ENCODE measurements around the gene MNAT1.

The MNAT1 gene

DNA sequence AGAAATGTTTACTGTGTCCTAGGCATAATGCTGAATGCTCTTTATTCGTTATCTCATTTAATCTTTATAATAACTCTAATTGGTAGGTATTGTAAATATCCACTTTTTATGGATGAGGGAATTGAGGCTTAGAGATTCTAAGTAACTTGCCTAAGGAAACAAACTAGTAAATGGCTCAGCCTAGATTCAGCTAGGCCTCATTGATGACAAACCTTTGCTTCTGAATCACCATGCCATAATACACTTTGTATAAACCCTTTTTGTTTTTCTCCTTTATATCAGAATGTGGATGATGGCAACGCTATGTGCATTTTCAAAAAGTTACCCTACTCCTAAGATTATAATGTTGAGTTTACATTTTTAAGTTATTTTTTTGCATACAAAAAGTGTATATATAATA lies 34.0 kb downstream of the MNAT1 start:
- TF ChIP-seq SIN3A (IDR thresholded peaks at IDR 0.05; ENCODE audit: borderline replicate concordance, insufficient read depth, low read length) (no peak), POLR2AphosphoS5 (IDR thresholded peaks at IDR 0.05; ENCODE audit: low read depth, low read length) (no peak), TAF1 (IDR thresholded peaks at IDR 0.05; ENCODE audit: borderline replicate concordance, insufficient read depth, low read length) (no peak), FOXP2 (optimal IDR thresholded peaks at IDR 0.05; ENCODE audit: borderline replicate concordance, extremely low read depth, extremely low read length, insufficient read depth) (no peak)
- TF ChIP-seq, protein P1, sequence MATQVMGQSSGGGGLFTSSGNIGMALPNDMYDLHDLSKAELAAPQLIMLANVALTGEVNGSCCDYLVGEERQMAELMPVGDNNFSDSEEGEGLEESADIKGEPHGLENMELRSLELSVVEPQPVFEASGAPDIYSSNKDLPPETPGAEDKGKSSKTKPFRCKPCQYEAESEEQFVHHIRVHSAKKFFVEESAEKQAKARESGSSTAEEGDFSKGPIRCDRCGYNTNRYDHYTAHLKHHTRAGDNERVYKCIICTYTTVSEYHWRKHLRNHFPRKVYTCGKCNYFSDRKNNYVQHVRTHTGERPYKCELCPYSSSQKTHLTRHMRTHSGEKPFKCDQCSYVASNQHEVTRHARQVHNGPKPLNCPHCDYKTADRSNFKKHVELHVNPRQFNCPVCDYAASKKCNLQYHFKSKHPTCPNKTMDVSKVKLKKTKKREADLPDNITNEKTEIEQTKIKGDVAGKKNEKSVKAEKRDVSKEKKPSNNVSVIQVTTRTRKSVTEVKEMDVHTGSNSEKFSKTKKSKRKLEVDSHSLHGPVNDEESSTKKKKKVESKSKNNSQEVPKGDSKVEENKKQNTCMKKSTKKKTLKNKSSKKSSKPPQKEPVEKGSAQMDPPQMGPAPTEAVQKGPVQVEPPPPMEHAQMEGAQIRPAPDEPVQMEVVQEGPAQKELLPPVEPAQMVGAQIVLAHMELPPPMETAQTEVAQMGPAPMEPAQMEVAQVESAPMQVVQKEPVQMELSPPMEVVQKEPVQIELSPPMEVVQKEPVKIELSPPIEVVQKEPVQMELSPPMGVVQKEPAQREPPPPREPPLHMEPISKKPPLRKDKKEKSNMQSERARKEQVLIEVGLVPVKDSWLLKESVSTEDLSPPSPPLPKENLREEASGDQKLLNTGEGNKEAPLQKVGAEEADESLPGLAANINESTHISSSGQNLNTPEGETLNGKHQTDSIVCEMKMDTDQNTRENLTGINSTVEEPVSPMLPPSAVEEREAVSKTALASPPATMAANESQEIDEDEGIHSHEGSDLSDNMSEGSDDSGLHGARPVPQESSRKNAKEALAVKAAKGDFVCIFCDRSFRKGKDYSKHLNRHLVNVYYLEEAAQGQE (IDR thresholded peaks at IDR 0.05; ENCODE audit: insufficient read depth in 1 of 2, low read depth in 2 of 2, low read length in 2 of 2) = no peak

DNA sequence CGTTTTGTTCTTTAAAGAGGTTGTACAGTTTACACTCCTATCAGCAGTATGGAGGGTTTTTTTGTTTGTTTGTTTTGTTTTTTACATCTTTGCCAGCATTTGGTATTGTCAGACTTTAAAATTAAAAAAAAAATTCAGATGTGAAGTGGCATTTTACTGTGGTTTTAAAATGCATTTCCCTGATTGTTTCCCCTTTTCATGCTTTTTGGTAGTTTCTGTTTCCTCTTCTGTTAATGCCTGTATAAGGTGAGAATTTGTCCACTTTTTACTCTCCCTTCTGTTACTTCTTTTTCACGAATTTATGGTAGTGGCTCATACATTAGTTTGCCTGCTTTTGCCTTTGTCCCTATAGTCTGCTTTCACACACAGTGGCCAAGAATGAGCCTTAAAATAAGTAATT lies 36.6 kb downstream of the MNAT1 start:
- TF ChIP-seq FOXP2 (optimal IDR thresholded peaks at IDR 0.05; ENCODE audit: borderline replicate concordance, extremely low read depth, extremely low read length, insufficient read depth) = no peak
- TF ChIP-seq, protein P1 (IDR thresholded peaks at IDR 0.05; ENCODE audit: insufficient read depth in 1 of 2, low read depth in 2 of 2, low read length in 2 of 2) = no peak
- TF ChIP-seq SIN3A (IDR thresholded peaks at IDR 0.05; ENCODE audit: borderline replicate concordance, insufficient read depth, low read length) = no peak
- TF ChIP-seq TAF1 (IDR thresholded peaks at IDR 0.05; ENCODE audit: borderline replicate concordance, insufficient read depth, low read length) = no peak
- TF ChIP-seq POLR2AphosphoS5 (IDR thresholded peaks at IDR 0.05; ENCODE audit: low read depth, low read length) = no peak

DNA sequence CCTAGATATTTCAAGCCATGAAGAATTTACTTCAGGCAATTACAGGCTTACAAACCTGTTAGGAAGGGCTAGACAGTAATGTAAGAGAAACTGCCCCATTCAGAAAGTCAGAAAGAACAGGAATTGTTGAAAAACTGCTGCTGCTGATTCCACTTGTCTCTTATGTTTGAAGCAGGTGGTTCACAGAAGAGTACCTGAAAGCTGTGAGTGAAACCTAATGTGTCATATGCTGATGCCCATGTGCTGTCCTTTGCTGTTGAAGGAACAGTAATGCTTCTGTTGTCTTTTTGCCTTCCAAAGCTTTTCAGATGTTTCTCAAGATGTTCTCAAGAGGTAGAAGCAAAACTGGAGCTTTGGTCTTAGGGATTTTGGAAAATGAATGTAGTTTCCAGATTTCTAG lies 39.0 kb downstream of the MNAT1 start:
- TF ChIP-seq, protein P1 (IDR thresholded peaks at IDR 0.05; ENCODE audit: insufficient read depth in 1 of 2, low read depth in 2 of 2, low read length in 2 of 2) = no peak
- no peak for TF ChIP-seq FOXP2 (optimal IDR thresholded peaks at IDR 0.05; ENCODE audit: borderline replicate concordance, extremely low read depth, extremely low read length, insufficient read depth)
- TF ChIP-seq TAF1 (IDR thresholded peaks at IDR 0.05; ENCODE audit: borderline replicate concordance, insufficient read depth, low read length) = no peak
- no peak for TF ChIP-seq POLR2AphosphoS5 (IDR thresholded peaks at IDR 0.05; ENCODE audit: low read depth, low read length)
- no peak for TF ChIP-seq SIN3A (IDR thresholded peaks at IDR 0.05; ENCODE audit: borderline replicate concordance, insufficient read depth, low read length)

DNA sequence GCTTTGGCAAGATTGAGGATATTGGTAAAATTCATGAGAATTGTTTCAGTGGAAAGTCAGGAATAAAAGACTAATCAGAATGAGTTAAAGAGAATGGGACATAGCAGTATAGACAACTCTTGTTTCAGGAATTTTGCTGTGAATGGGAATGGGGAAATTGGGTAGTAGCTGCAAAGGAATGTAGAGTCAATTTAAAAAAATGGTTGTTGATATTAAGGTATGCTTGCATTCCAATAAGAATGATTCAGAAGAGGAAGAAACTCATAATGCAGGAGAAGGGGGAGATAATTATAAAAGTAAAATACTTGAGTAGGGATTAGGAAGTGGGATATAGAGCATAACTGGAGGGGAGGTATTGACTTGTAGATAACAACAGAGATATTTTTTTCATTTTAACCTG lies 40.7 kb downstream of the MNAT1 start:
- TF ChIP-seq TAF1 (IDR thresholded peaks at IDR 0.05; ENCODE audit: borderline replicate concordance, insufficient read depth, low read length) (no peak), SIN3A (IDR thresholded peaks at IDR 0.05; ENCODE audit: borderline replicate concordance, insufficient read depth, low read length) (no peak), FOXP2 (optimal IDR thresholded peaks at IDR 0.05; ENCODE audit: borderline replicate concordance, extremely low read depth, extremely low read length, insufficient read depth) (no peak), POLR2AphosphoS5 (IDR thresholded peaks at IDR 0.05; ENCODE audit: low read depth, low read length) (no peak)
- TF ChIP-seq, protein P1 (IDR thresholded peaks at IDR 0.05; ENCODE audit: insufficient read depth in 1 of 2, low read depth in 2 of 2, low read length in 2 of 2) = no peak
